ENCODE measurements around the gene SLC35A2. TPM values are rescaled to one million over a fixed set of nuclear protein-coding genes. Genes with fewer than 3 reads are reported as not detected.
"Not testable (repeated sequence)": the region's sequence is repeated elsewhere in the genome, so short reads cannot be mapped to it uniquely, and the experiment has no call there.

SLC35A2 gene
- total RNA-seq, 2 donors from 2014 or later: 34.8 to 50.7 TPM

DNA sequence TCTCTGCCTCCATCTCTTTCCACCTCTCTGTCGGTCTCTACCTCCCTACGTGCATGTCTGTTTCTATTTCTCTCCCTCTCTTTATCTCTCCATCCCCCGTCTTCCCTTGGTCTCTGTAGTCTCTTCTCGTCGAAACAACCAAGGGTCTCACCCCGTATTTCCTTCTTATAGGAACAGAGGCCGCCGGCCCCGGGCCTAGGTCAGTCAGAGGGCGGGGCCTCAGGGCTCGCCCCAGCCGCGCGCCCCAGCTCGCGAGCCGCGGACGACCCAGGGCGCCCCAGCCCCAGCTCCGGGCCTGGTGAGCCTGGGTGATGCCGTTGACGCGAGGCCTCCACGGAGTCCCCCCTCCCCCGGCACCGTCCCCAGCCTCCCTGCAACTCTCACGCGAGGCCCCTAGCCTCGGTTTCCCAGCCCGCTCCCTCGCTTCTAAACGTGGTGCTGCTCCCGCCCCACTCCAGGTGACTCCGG lies 20.5 kb downstream of the SLC35A2 start:
- peak; percentile 39 for ATAC-seq
- peak overlapping the region; percentile 78 for H3K27ac Mint-ChIP-seq
- peak in 1 of 3 donors; percentile 18 for DNase-seq

GRCh38 chrX:48890296-48890925 lies 21.0 kb downstream of the SLC35A2 start:
- H3K9me3 ChIP-seq (ENCODE audit: control insufficient read depth, low read length, poor library complexity, severe bottlenecking): no peaks in the 10 kb centered on the region
- Mint-ChIP-seq H3K4me1 (peaks cover 13% of the 10 kb centered on the region), H3K27me3 (no peaks in the 10 kb centered on the region), H3K4me3 (peak overlapping the region; percentile 97), H3K36me3 (ENCODE audit: low read depth) (no peaks in the 10 kb centered on the region), H3K27ac (peak overlapping the region; percentile 78)
- no peak for DNase-seq
- ATAC-seq: peak; percentile 3

More for the DNA sequence above, 20.5 kb downstream of the SLC35A2 start:
- Mint-ChIP-seq H3K27me3 (no peaks in the 10 kb centered on the region), H3K4me1 (peaks cover 13% of the 10 kb centered on the region), H3K36me3 (ENCODE audit: low read depth) (no peaks in the 10 kb centered on the region), H3K4me3 (peak overlapping the region; percentile 97)
- no peaks in the 10 kb centered on the region for H3K9me3 ChIP-seq (ENCODE audit: control insufficient read depth, low read length, poor library complexity, severe bottlenecking)

DNA sequence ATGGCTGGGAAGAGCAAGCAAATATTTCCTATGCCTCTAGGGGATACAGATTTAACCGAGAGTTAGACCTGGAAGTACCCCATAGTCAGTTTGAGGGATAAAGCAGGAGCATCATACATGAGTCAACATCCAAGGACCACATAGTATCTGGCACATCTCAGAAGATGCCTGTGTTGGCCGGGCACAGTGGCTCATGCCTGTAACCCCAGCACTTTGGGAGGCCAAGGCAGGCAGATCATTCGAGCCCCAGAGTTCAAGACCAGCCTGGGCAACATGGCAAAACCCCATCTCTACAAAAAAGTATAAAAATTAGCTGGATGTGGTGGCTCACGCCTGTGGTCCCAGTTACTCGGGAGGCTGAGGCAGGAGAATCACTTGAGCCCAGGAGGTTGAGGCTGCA lies 24.9 kb downstream of the SLC35A2 start:
- not testable (repeated sequence) for H3K27me3 Mint-ChIP-seq; H3K4me1 Mint-ChIP-seq; H3K27ac Mint-ChIP-seq; DNase-seq; H3K36me3 Mint-ChIP-seq (ENCODE audit: low read depth); H3K9me3 ChIP-seq (ENCODE audit: control insufficient read depth, low read length, poor library complexity, severe bottlenecking); H3K4me3 Mint-ChIP-seq; ATAC-seq

DNA sequence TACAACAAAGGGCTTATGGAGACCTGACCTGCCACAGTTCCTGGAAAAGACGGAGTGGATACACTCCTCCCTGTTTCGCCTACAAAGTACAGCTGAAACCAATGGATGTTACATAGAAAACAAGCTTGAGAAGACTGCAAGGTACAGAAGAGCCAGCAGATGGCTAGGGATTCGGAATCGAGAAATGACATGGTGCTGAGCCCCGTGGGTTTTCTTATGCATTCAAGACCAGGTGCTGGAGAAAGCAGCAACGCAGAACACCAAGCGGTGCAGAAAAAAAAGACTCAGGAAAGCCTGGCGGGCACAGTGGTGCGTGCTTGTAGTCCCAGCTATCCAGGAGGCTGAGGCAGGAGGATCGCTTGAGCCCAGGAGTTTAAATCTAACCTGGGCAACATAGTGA lies 27.7 kb downstream of the SLC35A2 start:
- no peaks in the 10 kb centered on the region for H3K9me3 ChIP-seq (ENCODE audit: control insufficient read depth, low read length, poor library complexity, severe bottlenecking)
- no peak for ATAC-seq
- no peaks in the 10 kb centered on the region for H3K27me3 Mint-ChIP-seq
- no peaks in the 10 kb centered on the region for H3K36me3 Mint-ChIP-seq (ENCODE audit: low read depth)
- no peaks in the 10 kb centered on the region for H3K4me1 Mint-ChIP-seq
- H3K27ac Mint-ChIP-seq: no peak overlapping the region
- no peak overlapping the region for H3K4me3 Mint-ChIP-seq
- no peak for DNase-seq

- not testable (repeated sequence) for H3K27me3 Mint-ChIP-seq; DNase-seq; H3K4me3 Mint-ChIP-seq; H3K4me1 Mint-ChIP-seq; H3K9me3 ChIP-seq (ENCODE audit: control insufficient read depth, low read length, poor library complexity, severe bottlenecking); H3K27ac Mint-ChIP-seq; ATAC-seq; H3K36me3 Mint-ChIP-seq (ENCODE audit: low read depth)
These were observed 34.5 kb downstream of the SLC35A2 start for GRCh38 chrX:48876944-48877343.

DNA sequence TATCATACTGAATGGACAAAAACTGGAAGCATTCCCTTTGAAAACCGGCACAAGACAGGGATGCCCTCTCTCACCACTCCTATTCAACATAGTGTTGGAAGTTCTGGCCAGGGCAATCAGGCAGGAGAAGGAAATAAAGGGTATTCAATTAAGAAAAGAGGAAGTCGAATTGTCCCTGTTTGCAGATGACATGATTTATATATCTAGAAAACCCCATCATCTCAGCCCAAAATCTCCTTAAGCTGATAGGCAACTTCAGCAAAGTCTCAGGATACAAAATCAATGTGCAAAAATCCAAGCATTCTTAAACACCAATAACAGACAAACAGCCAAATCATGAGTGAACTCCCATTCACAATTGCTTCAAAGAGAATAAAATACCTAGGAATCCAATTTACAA lies 39.4 kb downstream of the SLC35A2 start:
- not testable (repeated sequence) for H3K9me3 ChIP-seq (ENCODE audit: control insufficient read depth, low read length, poor library complexity, severe bottlenecking); H3K27me3 Mint-ChIP-seq; H3K4me3 Mint-ChIP-seq; DNase-seq; H3K4me1 Mint-ChIP-seq; H3K27ac Mint-ChIP-seq; ATAC-seq; H3K36me3 Mint-ChIP-seq (ENCODE audit: low read depth)

DNA sequence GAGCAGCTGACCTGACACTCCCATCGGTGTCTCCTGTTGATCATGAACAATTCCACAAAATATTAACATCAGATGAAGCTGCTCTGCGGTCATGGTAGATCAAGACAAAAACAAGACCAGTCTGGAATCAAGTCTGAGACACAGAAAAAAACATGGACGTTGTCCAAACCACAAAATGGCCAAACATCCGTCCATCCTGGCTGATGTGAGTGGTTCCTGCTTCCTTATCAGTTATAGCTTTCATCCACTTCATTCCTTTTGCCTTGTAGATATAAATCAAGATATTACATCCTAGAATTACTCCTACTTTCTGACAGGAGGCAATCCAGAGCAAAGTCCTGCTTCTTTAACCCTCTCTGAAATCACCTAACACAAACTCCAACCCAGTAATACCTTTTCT lies 47.2 kb downstream of the SLC35A2 start:
- no peaks in the 10 kb centered on the region for H3K36me3 Mint-ChIP-seq (ENCODE audit: low read depth)
- H3K4me3 Mint-ChIP-seq: no peak overlapping the region
- H3K9me3 ChIP-seq (ENCODE audit: control insufficient read depth, low read length, poor library complexity, severe bottlenecking): no peaks in the 10 kb centered on the region
- H3K4me1 Mint-ChIP-seq: no peaks in the 10 kb centered on the region
- peaks cover 9% of the 10 kb centered on the region for H3K27me3 Mint-ChIP-seq
- ATAC-seq: no peak
- H3K27ac Mint-ChIP-seq: no peak overlapping the region
- DNase-seq: no peak

DNA sequence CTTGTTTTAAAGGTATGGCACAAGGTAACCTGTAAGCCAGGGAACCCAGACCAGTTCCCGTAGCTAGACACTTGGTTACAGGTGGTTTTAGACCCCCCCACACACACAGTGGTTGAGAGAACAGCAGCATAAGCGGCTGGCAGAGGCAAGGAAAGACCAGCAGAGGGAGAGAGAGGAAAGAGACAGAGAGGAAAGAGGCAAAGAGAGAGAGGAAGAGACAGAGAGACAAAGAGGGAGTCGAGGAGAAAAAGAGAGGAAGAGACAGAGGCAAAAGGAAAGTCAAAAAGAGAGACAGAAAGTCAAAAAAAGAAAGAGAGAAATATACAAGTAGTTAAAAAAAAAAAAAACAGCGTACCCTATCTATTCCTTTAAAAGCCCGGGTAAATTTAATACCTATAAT lies 56.5 kb downstream of the SLC35A2 start:
- ATAC-seq (no peak), DNase-seq (no peak)
- Mint-ChIP-seq H3K27me3 (peaks cover 11% of the 10 kb centered on the region), H3K36me3 (ENCODE audit: low read depth) (no peaks in the 10 kb centered on the region), H3K27ac (peak overlapping the region; percentile 84), H3K4me3 (no peak overlapping the region), H3K4me1 (no peaks in the 10 kb centered on the region)
- no peaks in the 10 kb centered on the region for H3K9me3 ChIP-seq (ENCODE audit: control insufficient read depth, low read length, poor library complexity, severe bottlenecking)

- not testable (repeated sequence) for H3K36me3 Mint-ChIP-seq (ENCODE audit: low read depth); H3K9me3 ChIP-seq (ENCODE audit: control insufficient read depth, low read length, poor library complexity, severe bottlenecking); ATAC-seq; H3K4me1 Mint-ChIP-seq; DNase-seq
- Mint-ChIP-seq H3K27ac (peak overlapping the region; percentile 84), H3K27me3 (peaks cover 11% of the 10 kb centered on the region), H3K4me3 (peak overlapping the region; percentile 49)
These were observed 57.2 kb downstream of the SLC35A2 start for GRCh38 chrX:48854121-48854804.

- DNase-seq; H3K4me3 Mint-ChIP-seq; H3K9me3 ChIP-seq (ENCODE audit: control insufficient read depth, low read length, poor library complexity, severe bottlenecking); H3K4me1 Mint-ChIP-seq; ATAC-seq; H3K27ac Mint-ChIP-seq; H3K36me3 Mint-ChIP-seq (ENCODE audit: low read depth): not testable (repeated sequence)
- H3K27me3 Mint-ChIP-seq: peaks cover 11% of the 10 kb centered on the region
These were observed 58.0 kb downstream of the SLC35A2 start for GRCh38 chrX:48853494-48853893.

Other genes with a start within 250 kb of the SLC35A2 start
- gene WAS, start 227.8 kb downstream of the SLC35A2 start, total RNA-seq: 100 to 1,000 TPM in 1 of 2 donors, 10 to 100 TPM in 1; 86.0 to 105 TPM
- gene SUV39H1, start 214.9 kb downstream of the SLC35A2 start, total RNA-seq: 1 to 10 TPM; 5.8 to 6.4 TPM
- not detected for gene GLOD5, start 149.9 kb downstream of the SLC35A2 start, total RNA-seq
- gene GATA1, start 125.1 kb downstream of the SLC35A2 start, total RNA-seq: 1 to 10 TPM in 1 of 2 donors, under 1 TPM in 1; 0.32 to 7.6 TPM
- gene HDAC6, start 109.6 kb downstream of the SLC35A2 start, total RNA-seq: 10 to 100 TPM; 83.4 to 84.4 TPM
- gene ERAS, start 85.1 kb downstream of the SLC35A2 start, total RNA-seq: not detected
- 10 to 100 TPM in 1 of 2 donors, 1 to 10 TPM in 1; 9.6 to 14.2 TPM for gene PCSK1N, start 76.0 kb downstream of the SLC35A2 start, total RNA-seq
- gene TIMM17B, start 13.9 kb downstream of the SLC35A2 start, total RNA-seq: 10 to 100 TPM; 33.6 to 41.9 TPM
- 10 to 100 TPM; 66.7 to 68.8 TPM for gene PQBP1, start 13.7 kb downstream of the SLC35A2 start, total RNA-seq
- gene PIM2, start 7.4 kb upstream of the SLC35A2 start, total RNA-seq: 100 to 1,000 TPM; 301 to 481 TPM
- gene OTUD5, start 46.0 kb upstream of the SLC35A2 start, total RNA-seq: 10 to 100 TPM; 91.0 to 91.6 TPM
- gene KCND1, start 60.2 kb upstream of the SLC35A2 start, total RNA-seq: 1 to 10 TPM; 2.2 to 3.2 TPM
- gene GRIPAP1, start 90.6 kb upstream of the SLC35A2 start, total RNA-seq: 100 to 1,000 TPM; 107 to 123 TPM
- gene TFE3, start 131.7 kb upstream of the SLC35A2 start, total RNA-seq: 10 to 100 TPM; 38.9 to 46.4 TPM
- gene CCDC120, start 147.4 kb upstream of the SLC35A2 start, total RNA-seq: 10 to 100 TPM; 10.8 to 11.8 TPM
- gene PRAF2, start 162.4 kb upstream of the SLC35A2 start, total RNA-seq: 10 to 100 TPM; 18.8 to 20.6 TPM
- gene WDR45, start 168.2 kb upstream of the SLC35A2 start, total RNA-seq: 10 to 100 TPM; 69.9 to 73.5 TPM
- gene GPKOW, start 212.1 kb upstream of the SLC35A2 start, total RNA-seq: 10 to 100 TPM; 13.5 to 14.4 TPM